Prostate gland (tissue), 2 donors: ENCODE data around the gene RBM20.

Source experiments
- CTCF ChIP-seq, 4 experiments: fragments of 200-600 bp in 2 of 4; fragments of 450-650 bp in 2 of 4; sonication (generic) in 2 of 4; IDR thresholded peaks; 1 replicate in 3 of 4; 2 replicates in 1 of 4; pipeline ENCODE4 v1.5.1; 2016 to 2019; ENCODE audit warnings: antibody characterized with exemption in 4 of 4, mild to moderate bottlenecking in 2 of 4, moderate library complexity in 2 of 4
- POLR2AphosphoS5 ChIP-seq: sonication (generic); formaldehyde crosslinking; IDR thresholded peaks from one replicate; pipeline ENCODE4 v1.6.1; 2017; ENCODE audit warnings: antibody characterized with exemption

- no peak for TF ChIP-seq CTCF (IDR thresholded peaks at IDR 0.05)
- no peak for TF ChIP-seq POLR2AphosphoS5
Measured at GRCh38 chr10:110778211-110778610, 134.1 kb downstream of the RBM20 start.
